ENCODE results near the gene KLHL15. TPM values are rescaled to one million over a fixed set of nuclear protein-coding genes. Genes with fewer than 3 reads are reported as not detected.

KLHL15 gene, protein sequence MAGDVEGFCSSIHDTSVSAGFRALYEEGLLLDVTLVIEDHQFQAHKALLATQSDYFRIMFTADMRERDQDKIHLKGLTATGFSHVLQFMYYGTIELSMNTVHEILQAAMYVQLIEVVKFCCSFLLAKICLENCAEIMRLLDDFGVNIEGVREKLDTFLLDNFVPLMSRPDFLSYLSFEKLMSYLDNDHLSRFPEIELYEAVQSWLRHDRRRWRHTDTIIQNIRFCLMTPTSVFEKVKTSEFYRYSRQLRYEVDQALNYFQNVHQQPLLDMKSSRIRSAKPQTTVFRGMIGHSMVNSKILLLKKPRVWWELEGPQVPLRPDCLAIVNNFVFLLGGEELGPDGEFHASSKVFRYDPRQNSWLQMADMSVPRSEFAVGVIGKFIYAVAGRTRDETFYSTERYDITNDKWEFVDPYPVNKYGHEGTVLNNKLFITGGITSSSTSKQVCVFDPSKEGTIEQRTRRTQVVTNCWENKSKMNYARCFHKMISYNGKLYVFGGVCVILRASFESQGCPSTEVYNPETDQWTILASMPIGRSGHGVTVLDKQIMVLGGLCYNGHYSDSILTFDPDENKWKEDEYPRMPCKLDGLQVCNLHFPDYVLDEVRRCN
- total RNA-seq = 10 to 100 TPM in 1 of 6 donors, 1 to 10 TPM in 5; 3.4 to 13.5 (median 5.7) TPM

DNA sequence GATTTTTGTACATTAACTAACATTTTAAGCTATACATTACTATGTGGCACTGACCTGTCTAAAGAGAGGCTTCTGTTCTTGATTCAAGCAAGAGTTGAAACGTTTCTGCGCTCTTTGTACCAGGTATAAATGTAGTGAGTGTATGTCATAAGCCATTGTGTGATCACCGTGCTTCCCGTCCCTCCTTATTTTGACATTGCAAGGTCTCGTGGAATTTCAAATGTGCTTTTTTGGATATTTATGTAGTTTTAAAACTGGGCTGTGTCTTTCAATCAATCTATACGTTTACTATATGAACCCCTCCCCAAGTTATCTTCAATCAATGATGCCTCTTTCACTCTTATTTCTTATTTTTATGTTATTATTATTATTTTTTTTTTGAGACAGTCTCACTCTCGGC is at the start of gene KLHL15:
Gene KLHL15 (minus strand): TSS at position 101 of the 400 bp plus-strand sequence. CDS start 20,493 bp downstream, outside the sequence.
- Histone ChIP-seq H3K36me3 (no peaks in the 10 kb centered on the region), H3K27me3 (no peaks in the 10 kb centered on the region), H3K27ac (peak within 1 kb of the TSS; percentile 94 to 97 (median 96)), H3K4me1 (peaks cover 0 to 4% (median 0%) of the 10 kb centered on the region in 4 donors), H3K4me3 (peak within 1 kb of the TSS in 3 of 4 donors; percentile 55 to 71 (median 68)), H3K9me3 (peaks cover 0 to 4% (median 0%) of the 10 kb centered on the region in 4 donors)
- TF ChIP-seq, protein P1, sequence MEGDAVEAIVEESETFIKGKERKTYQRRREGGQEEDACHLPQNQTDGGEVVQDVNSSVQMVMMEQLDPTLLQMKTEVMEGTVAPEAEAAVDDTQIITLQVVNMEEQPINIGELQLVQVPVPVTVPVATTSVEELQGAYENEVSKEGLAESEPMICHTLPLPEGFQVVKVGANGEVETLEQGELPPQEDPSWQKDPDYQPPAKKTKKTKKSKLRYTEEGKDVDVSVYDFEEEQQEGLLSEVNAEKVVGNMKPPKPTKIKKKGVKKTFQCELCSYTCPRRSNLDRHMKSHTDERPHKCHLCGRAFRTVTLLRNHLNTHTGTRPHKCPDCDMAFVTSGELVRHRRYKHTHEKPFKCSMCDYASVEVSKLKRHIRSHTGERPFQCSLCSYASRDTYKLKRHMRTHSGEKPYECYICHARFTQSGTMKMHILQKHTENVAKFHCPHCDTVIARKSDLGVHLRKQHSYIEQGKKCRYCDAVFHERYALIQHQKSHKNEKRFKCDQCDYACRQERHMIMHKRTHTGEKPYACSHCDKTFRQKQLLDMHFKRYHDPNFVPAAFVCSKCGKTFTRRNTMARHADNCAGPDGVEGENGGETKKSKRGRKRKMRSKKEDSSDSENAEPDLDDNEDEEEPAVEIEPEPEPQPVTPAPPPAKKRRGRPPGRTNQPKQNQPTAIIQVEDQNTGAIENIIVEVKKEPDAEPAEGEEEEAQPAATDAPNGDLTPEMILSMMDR (IDR thresholded peaks at IDR 0.05) = no peak
- TF ChIP-seq POLR2A (IDR thresholded peaks at IDR 0.05) = no peak
- no peak for TF ChIP-seq POLR2AphosphoS5 (IDR thresholded peaks at IDR 0.05)
- ATAC-seq (ENCODE audit: low FRiP score in 2 of 2) (no peak), DNase-seq (no peak)
- WGBS, 2 donors = 81 to 89% methylated on average over 7 of the region's 7 CpGs

DNA sequence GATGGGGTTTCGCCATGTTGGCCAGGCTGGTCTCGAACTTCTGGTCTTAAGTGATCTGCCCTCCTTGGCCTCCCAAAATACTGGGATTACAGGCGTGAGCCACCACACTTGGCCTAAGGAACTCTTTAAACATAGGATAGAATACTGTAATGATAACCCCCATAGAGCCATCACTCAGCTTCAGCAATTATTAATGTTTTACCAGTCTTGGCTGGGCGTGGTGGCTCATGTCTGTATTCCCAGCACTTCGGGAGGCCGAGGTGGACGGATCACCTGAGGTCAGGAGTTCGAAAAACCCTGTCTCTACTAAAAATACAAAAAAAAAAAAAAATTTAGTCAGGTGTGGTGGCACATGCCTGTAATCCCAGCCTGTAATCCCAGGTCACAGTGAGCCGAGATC is 42.9 kb upstream of the KLHL15 start:
- DNase-seq = no peak
- Histone ChIP-seq H3K4me3 (no peak overlapping the region), H3K9me3 (no peaks in the 10 kb centered on the region), H3K27me3 (no peaks in the 10 kb centered on the region), H3K27ac (no peak overlapping the region), H3K4me1 (no peaks in the 10 kb centered on the region), H3K36me3 (peaks cover 5 to 100% (median 40%) of the 10 kb centered on the region in 4 donors)
- TF ChIP-seq EP300 (IDR thresholded peaks at IDR 0.05) (no peak), POLR2AphosphoS5 (IDR thresholded peaks at IDR 0.05) (no peak), POLR2A (IDR thresholded peaks at IDR 0.05) (no peak)
- TF ChIP-seq, protein P1 (IDR thresholded peaks at IDR 0.05) = no peak
- WGBS, 2 donors = 98% methylated on average over 8 to 9 of the region's 9 CpGs
- no peak for ATAC-seq (ENCODE audit: low FRiP score in 2 of 2)

DNA sequence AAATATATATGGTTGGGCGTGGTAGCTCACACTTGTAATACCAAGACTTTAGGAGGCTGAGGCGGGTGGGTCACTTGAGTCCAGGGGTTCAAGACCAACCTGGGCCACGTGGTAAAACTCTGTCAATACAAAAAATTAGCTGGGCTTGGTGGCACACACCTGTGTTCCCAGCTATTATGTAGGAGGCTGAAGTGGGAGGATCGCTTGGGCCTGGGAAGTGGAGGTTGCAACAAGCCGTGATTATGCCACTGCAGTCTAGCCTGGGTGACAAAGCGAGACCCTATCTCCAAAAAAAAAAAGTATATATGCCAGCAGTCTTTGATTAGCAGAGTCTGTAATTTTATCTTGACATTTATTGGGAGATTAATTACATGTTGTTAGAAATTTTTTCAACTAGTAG is 36.5 kb upstream of the KLHL15 start:
- no peaks in the 10 kb centered on the region for H3K9me3 ChIP-seq
- DNase-seq = no peak
- no peak for TF ChIP-seq POLR2A (IDR thresholded peaks at IDR 0.05)
- TF ChIP-seq POLR2AphosphoS5 (IDR thresholded peaks at IDR 0.05) = no peak
- TF ChIP-seq, protein P1 (IDR thresholded peaks at IDR 0.05) = no peak
- TF ChIP-seq EP300 (IDR thresholded peaks at IDR 0.05) = no peak
- no peak overlapping the region for H3K27ac ChIP-seq
- no peaks in the 10 kb centered on the region for H3K27me3 ChIP-seq
- ATAC-seq (ENCODE audit: low FRiP score in 2 of 2) = no peak
- WGBS, 2 donors = 92 to 96% methylated on average over 6 of the region's 6 CpGs
- H3K4me1 ChIP-seq = peaks cover 0 to 5% (median 0%) of the 10 kb centered on the region in 4 donors
- no peak overlapping the region for H3K4me3 ChIP-seq
- H3K36me3 ChIP-seq = peaks cover 3 to 100% (median 44%) of the 10 kb centered on the region in 4 donors

DNA sequence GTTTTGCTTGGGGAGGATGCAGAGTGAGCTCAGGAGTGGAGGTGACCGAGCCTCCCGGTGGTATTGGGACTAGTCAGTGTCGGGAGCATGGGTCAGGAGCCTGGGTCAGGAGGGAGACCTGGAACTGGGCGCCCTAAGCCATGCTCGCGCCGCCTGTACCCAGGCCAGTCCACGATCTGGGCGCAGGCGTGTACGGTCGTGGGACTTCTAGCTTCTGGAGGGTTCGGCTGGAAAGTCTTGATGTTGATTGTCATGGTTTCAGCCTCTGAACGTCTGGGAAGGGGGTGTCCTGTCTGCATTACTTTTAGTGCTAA is 28.0 kb upstream of the KLHL15 start:
- peaks cover 0 to 33% (median 11%) of the 10 kb centered on the region in 4 donors for H3K36me3 ChIP-seq
- TF ChIP-seq POLR2AphosphoS5 (IDR thresholded peaks at IDR 0.05) (no peak), EP300 (IDR thresholded peaks at IDR 0.05) (no peak), POLR2A (IDR thresholded peaks at IDR 0.05) (no peak)
- TF ChIP-seq, protein P1 (IDR thresholded peaks at IDR 0.05) = no peak
- ATAC-seq (ENCODE audit: low FRiP score in 2 of 2) = peak; percentile 46 to 81
- H3K27me3 ChIP-seq = no peaks in the 10 kb centered on the region
- 8% methylated on average over 14 of the region's 14 CpGs; no CpG with 5 or more reads in 1 of the 2 donors for WGBS, 2 donors
- H3K27ac ChIP-seq = peak overlapping the region; percentile 90 to 93 (median 91)
- no peaks in the 10 kb centered on the region for H3K9me3 ChIP-seq
- H3K4me1 ChIP-seq = peaks cover 0 to 7% (median 4%) of the 10 kb centered on the region in 4 donors
- H3K4me3 ChIP-seq = peak overlapping the region in 3 of 4 donors; percentile 75 to 92 (median 75)
- no peak for DNase-seq
